GM18526 (cell line): ENCODE data around the gene RPS6KA3.

ENCODE experiments used
- POLR2A ChIP-seq: IDR thresholded peaks from 3 replicates; pipeline ENCODE4 v1.6.1; 2011; ENCODE audit not compliant: insufficient read length; ENCODE audit errors: extremely low read depth

The RPS6KA3 gene

GRCh38 chrX:20240201-20240600 lies 26.5 kb downstream of the RPS6KA3 start:
- no peak for TF ChIP-seq POLR2A

GRCh38 chrX:20237864-20238263 lies 28.8 kb downstream of the RPS6KA3 start:
- TF ChIP-seq POLR2A, result no peak

- no peak for TF ChIP-seq POLR2A
Measured at GRCh38 chrX:20235755-20236154, 31.0 kb downstream of the RPS6KA3 start.

- TF ChIP-seq POLR2A, result no peak
Measured at GRCh38 chrX:20233336-20233735, 33.4 kb downstream of the RPS6KA3 start.

GRCh38 chrX:20231598-20231997 lies 35.1 kb downstream of the RPS6KA3 start:
- no peak for TF ChIP-seq POLR2A

- no peak for TF ChIP-seq POLR2A
Measured at GRCh38 chrX:20230406-20230805, 36.3 kb downstream of the RPS6KA3 start.

- TF ChIP-seq POLR2A, result no peak
Measured at GRCh38 chrX:20229155-20229554, 37.6 kb downstream of the RPS6KA3 start.

- TF ChIP-seq POLR2A, result no peak
Measured at GRCh38 chrX:20228245-20228644, 38.5 kb downstream of the RPS6KA3 start.

- TF ChIP-seq POLR2A, result no peak
Measured at GRCh38 chrX:20227116-20227515, 39.6 kb downstream of the RPS6KA3 start.

- TF ChIP-seq POLR2A, result no peak
Measured at GRCh38 chrX:20225488-20225833, 41.2 kb downstream of the RPS6KA3 start.

GRCh38 chrX:20224814-20225487 lies 41.8 kb downstream of the RPS6KA3 start:
- TF ChIP-seq POLR2A, result no peak

- no peak for TF ChIP-seq POLR2A
Measured at GRCh38 chrX:20221902-20222301, 44.8 kb downstream of the RPS6KA3 start.

GRCh38 chrX:20218836-20219505 lies 47.7 kb downstream of the RPS6KA3 start:
- no peak for TF ChIP-seq POLR2A

- no peak for TF ChIP-seq POLR2A
Measured at GRCh38 chrX:20217906-20218305, 48.8 kb downstream of the RPS6KA3 start.

- no peak for TF ChIP-seq POLR2A
Measured at GRCh38 chrX:20217271-20217670, 49.4 kb downstream of the RPS6KA3 start.

GRCh38 chrX:20215565-20215964 lies 51.1 kb downstream of the RPS6KA3 start:
- TF ChIP-seq POLR2A, result no peak
